Putamen (tissue), 1 donor: ENCODE measurements around the gene LINC00632.
"Not testable (repeated sequence)": the region's sequence is repeated elsewhere in the genome, so short reads cannot be mapped to it uniquely, and the experiment has no call there.

ENCODE experiments used
- DNase-seq: peaks from one replicate; pipeline ENCODE4 v3.0.0-alpha.2; 2016; ENCODE audit warnings: low spot score

LINC00632 gene

GRCh38 chrX:140709421-140709846, at the start of gene LINC00632:
LINC00632 (plus strand) TSS chrX:140709759.
- DNase-seq, result peak; percentile 70

- peak; percentile 11 for DNase-seq
These were observed 47.9 kb upstream of the LINC00632 start for GRCh38 chrX:140661643-140662042.

GRCh38 chrX:140664939-140665338, 44.6 kb upstream of the LINC00632 start:
- peak; percentile 22 for DNase-seq

- peak; percentile 68 for DNase-seq
These were observed 36.5 kb upstream of the LINC00632 start for GRCh38 chrX:140672840-140673731.

- no peak for DNase-seq
These were observed 21.9 kb upstream of the LINC00632 start for GRCh38 chrX:140687706-140688105.

- not testable (repeated sequence) for DNase-seq
These were observed 18.0 kb upstream of the LINC00632 start for GRCh38 chrX:140691596-140691995.

- no peak for DNase-seq
These were observed 11.9 kb upstream of the LINC00632 start for GRCh38 chrX:140697618-140698017.

GRCh38 chrX:140701480-140701879, 8.1 kb upstream of the LINC00632 start:
- no peak for DNase-seq

- DNase-seq, result peak; percentile 86
These were observed 1.2 kb downstream of the LINC00632 start for GRCh38 chrX:140710710-140711109.

- DNase-seq, result no peak
These were observed 2.3 kb downstream of the LINC00632 start for GRCh38 chrX:140711894-140712293.

- no peak for DNase-seq
These were observed 3.0 kb downstream of the LINC00632 start for GRCh38 chrX:140712413-140713173.

- no peak for DNase-seq
These were observed 3.6 kb downstream of the LINC00632 start for GRCh38 chrX:140713174-140713539.

- DNase-seq, result no peak
These were observed 6.2 kb downstream of the LINC00632 start for GRCh38 chrX:140715787-140716186.

GRCh38 chrX:140723121-140723715, 13.7 kb downstream of the LINC00632 start:
- no peak for DNase-seq

- DNase-seq, result no peak
These were observed 14.8 kb downstream of the LINC00632 start for GRCh38 chrX:140724309-140724708.

- no peak for DNase-seq
These were observed 15.2 kb downstream of the LINC00632 start for GRCh38 chrX:140724736-140725135.

- no peak for DNase-seq
These were observed 15.9 kb downstream of the LINC00632 start for GRCh38 chrX:140725500-140725899.

- DNase-seq, result peak; percentile 53
These were observed 24.3 kb downstream of the LINC00632 start for GRCh38 chrX:140733766-140734342.

GRCh38 chrX:140744085-140744484, 34.5 kb downstream of the LINC00632 start:
- no peak for DNase-seq

GRCh38 chrX:140756941-140757340, 47.4 kb downstream of the LINC00632 start:
- no peak for DNase-seq

- DNase-seq, result peak; percentile 58
These were observed 52.5 kb downstream of the LINC00632 start for GRCh38 chrX:140762061-140762460.

GRCh38 chrX:140764401-140764919, 54.9 kb downstream of the LINC00632 start:
- peak; percentile 29 for DNase-seq
